ENCODE measurements around the gene TMEM163.
"Not testable (repeated sequence)": the region's sequence is repeated elsewhere in the genome, so short reads cannot be mapped to it uniquely, and the experiment has no call there.

Gene TMEM163

GRCh38 chr2:134570676-134571075, 148.1 kb downstream of the TMEM163 start:
- H3K36me3 ChIP-seq (ENCODE audit: control insufficient read depth, low read length), result no peaks in the 10 kb centered on the region
- H3K4me1 ChIP-seq (ENCODE audit: control insufficient read depth, low read length), result no peaks in the 10 kb centered on the region; the same call in 1 of the 2 replicates
- no peaks in the 10 kb centered on the region for H3K9me2 ChIP-seq (replicated peaks; ENCODE audit: control insufficient read depth, low read length)
- no peaks in the 10 kb centered on the region for H3F3A ChIP-seq (ENCODE audit: control insufficient read depth, insufficient read depth)
- H3K9me3 ChIP-seq (ENCODE audit: control insufficient read depth, insufficient read depth, low read length), result no peaks in the 10 kb centered on the region
- H3K27ac ChIP-seq (ENCODE audit: low read depth, low read length), result no peak overlapping the region
- H3K4me2 ChIP-seq (ENCODE audit: low read length), result no peak overlapping the region
- TF ChIP-seq CTCF (IDR thresholded peaks at IDR 0.05; ENCODE audit: low read depth, low read length, poor library complexity, severe bottlenecking) (no peak), EZH2phosphoT487 (IDR thresholded peaks at IDR 0.05; ENCODE audit: borderline replicate concordance, low read length) (no peak)
- no peaks in the 10 kb centered on the region for H3K79me2 ChIP-seq (ENCODE audit: control insufficient read depth, low read length)
- no peaks in the 10 kb centered on the region for H4K20me1 ChIP-seq (ENCODE audit: control insufficient read depth, insufficient read depth, low read depth, low read length)
- H3K27me3 ChIP-seq (ENCODE audit: control insufficient read depth, low read length), result no peaks in the 10 kb centered on the region
- no peak overlapping the region for H3K4me3 ChIP-seq (ENCODE audit: low read length)

- Histone ChIP-seq H3K9me3 (ENCODE audit: control insufficient read depth, insufficient read depth, low read length) (no peaks in the 10 kb centered on the region), H3K36me3 (ENCODE audit: control insufficient read depth, low read length) (no peaks in the 10 kb centered on the region), H4K20me1 (ENCODE audit: control insufficient read depth, insufficient read depth, low read depth, low read length) (no peaks in the 10 kb centered on the region), H3F3A (ENCODE audit: control insufficient read depth, insufficient read depth) (no peaks in the 10 kb centered on the region), H3K4me1 (ENCODE audit: control insufficient read depth, low read length) (no peaks in the 10 kb centered on the region; the same call in 1 of the 2 replicates), H3K9me2 (replicated peaks; ENCODE audit: control insufficient read depth, low read length) (no peaks in the 10 kb centered on the region), H3K27me3 (ENCODE audit: control insufficient read depth, low read length) (no peaks in the 10 kb centered on the region), H3K27ac (ENCODE audit: low read depth, low read length) (no peak overlapping the region), H3K79me2 (ENCODE audit: control insufficient read depth, low read length) (no peaks in the 10 kb centered on the region), H3K4me3 (ENCODE audit: low read length) (no peak overlapping the region), H3K4me2 (ENCODE audit: low read length) (no peak overlapping the region)
- TF ChIP-seq EZH2phosphoT487 (IDR thresholded peaks at IDR 0.05; ENCODE audit: borderline replicate concordance, low read length), result no peak
- no peak for TF ChIP-seq CTCF (IDR thresholded peaks at IDR 0.05; ENCODE audit: low read depth, low read length, poor library complexity, severe bottlenecking)
Measured at GRCh38 chr2:134568413-134568812, 150.4 kb downstream of the TMEM163 start.

- Histone ChIP-seq H3K27me3 (ENCODE audit: control insufficient read depth, low read length) (no peaks in the 10 kb centered on the region), H3K4me1 (ENCODE audit: control insufficient read depth, low read length) (no peaks in the 10 kb centered on the region; the same call in 1 of the 2 replicates), H3K27ac (ENCODE audit: low read depth, low read length) (no peak overlapping the region), H3K4me2 (ENCODE audit: low read length) (no peak overlapping the region), H3F3A (ENCODE audit: control insufficient read depth, insufficient read depth) (no peaks in the 10 kb centered on the region), H3K36me3 (ENCODE audit: control insufficient read depth, low read length) (no peaks in the 10 kb centered on the region), H3K9me2 (replicated peaks; ENCODE audit: control insufficient read depth, low read length) (no peaks in the 10 kb centered on the region), H3K4me3 (ENCODE audit: low read length) (no peak overlapping the region), H3K79me2 (ENCODE audit: control insufficient read depth, low read length) (no peaks in the 10 kb centered on the region), H4K20me1 (ENCODE audit: control insufficient read depth, insufficient read depth, low read depth, low read length) (no peaks in the 10 kb centered on the region), H3K9me3 (ENCODE audit: control insufficient read depth, insufficient read depth, low read length) (no peaks in the 10 kb centered on the region)
- TF ChIP-seq CTCF (IDR thresholded peaks at IDR 0.05; ENCODE audit: low read depth, low read length, poor library complexity, severe bottlenecking) (no peak), EZH2phosphoT487 (IDR thresholded peaks at IDR 0.05; ENCODE audit: borderline replicate concordance, low read length) (no peak)
Measured at GRCh38 chr2:134567666-134568065, 151.1 kb downstream of the TMEM163 start.

GRCh38 chr2:134564955-134565354, 153.8 kb downstream of the TMEM163 start:
- not testable (repeated sequence) for H3F3A ChIP-seq (ENCODE audit: control insufficient read depth, insufficient read depth); H3K4me1 ChIP-seq (ENCODE audit: control insufficient read depth, low read length); H3K4me3 ChIP-seq (ENCODE audit: low read length); H3K36me3 ChIP-seq (ENCODE audit: control insufficient read depth, low read length); H3K9me2 ChIP-seq (replicated peaks; ENCODE audit: control insufficient read depth, low read length); H3K79me2 ChIP-seq (ENCODE audit: control insufficient read depth, low read length); H3K9me3 ChIP-seq (ENCODE audit: control insufficient read depth, insufficient read depth, low read length); H3K27ac ChIP-seq (ENCODE audit: low read depth, low read length); H3K4me2 ChIP-seq (ENCODE audit: low read length); H3K27me3 ChIP-seq (ENCODE audit: control insufficient read depth, low read length); H4K20me1 ChIP-seq (ENCODE audit: control insufficient read depth, insufficient read depth, low read depth, low read length)

Measured in DOHH2 (cell line).